ENCODE measurements around the gene MGAT5B.
"Not testable (repeated sequence)": the region's sequence is repeated elsewhere in the genome, so short reads cannot be mapped to it uniquely, and the experiment has no call there.

DNA sequence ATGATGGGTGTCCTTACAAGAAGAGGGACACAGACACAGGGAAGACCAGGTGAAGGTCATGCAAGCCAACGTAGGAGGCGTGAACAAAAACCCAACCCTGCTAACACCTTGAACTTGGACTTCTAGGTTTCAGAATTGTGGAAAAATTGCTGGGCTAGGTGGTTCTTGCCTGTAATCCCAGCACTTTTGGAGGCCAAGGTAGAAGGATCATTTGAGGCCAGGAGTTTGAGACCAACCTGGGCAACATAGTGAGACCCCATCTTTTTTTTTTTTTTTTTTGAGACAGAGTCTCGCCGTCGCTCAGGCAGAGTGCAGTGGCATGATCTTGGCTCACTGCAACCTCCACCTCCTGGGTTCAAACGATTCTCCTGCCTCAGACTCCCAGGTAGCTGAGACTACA lies 25.1 kb upstream of the MGAT5B start:
- TF ChIP-seq, protein P1, sequence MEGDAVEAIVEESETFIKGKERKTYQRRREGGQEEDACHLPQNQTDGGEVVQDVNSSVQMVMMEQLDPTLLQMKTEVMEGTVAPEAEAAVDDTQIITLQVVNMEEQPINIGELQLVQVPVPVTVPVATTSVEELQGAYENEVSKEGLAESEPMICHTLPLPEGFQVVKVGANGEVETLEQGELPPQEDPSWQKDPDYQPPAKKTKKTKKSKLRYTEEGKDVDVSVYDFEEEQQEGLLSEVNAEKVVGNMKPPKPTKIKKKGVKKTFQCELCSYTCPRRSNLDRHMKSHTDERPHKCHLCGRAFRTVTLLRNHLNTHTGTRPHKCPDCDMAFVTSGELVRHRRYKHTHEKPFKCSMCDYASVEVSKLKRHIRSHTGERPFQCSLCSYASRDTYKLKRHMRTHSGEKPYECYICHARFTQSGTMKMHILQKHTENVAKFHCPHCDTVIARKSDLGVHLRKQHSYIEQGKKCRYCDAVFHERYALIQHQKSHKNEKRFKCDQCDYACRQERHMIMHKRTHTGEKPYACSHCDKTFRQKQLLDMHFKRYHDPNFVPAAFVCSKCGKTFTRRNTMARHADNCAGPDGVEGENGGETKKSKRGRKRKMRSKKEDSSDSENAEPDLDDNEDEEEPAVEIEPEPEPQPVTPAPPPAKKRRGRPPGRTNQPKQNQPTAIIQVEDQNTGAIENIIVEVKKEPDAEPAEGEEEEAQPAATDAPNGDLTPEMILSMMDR (IDR thresholded peaks at IDR 0.05; ENCODE audit: low read depth, low read length, poor library complexity, severe bottlenecking), result not testable (repeated sequence)
- TF ChIP-seq EZH2phosphoT487 (IDR thresholded peaks at IDR 0.05; ENCODE audit: borderline replicate concordance, low read length), result not testable (repeated sequence)

Data from DOHH2 (cell line).